Nephron progenitor cell (in vitro differentiated cells): ENCODE data around the gene ZNF691.
"Not testable (repeated sequence)": the region's sequence is repeated elsewhere in the genome, so short reads cannot be mapped to it uniquely, and the experiment has no call there.

Experiments used
- DNase-seq: peaks from one replicate; pipeline ENCODE4 v3.0.0; 2021
- H3K27ac Mint-ChIP-seq: 2 replicates; pipeline ENCODE4 v1.8.0; 2021; ENCODE audit warnings: mild to moderate bottlenecking, moderate library complexity, mixed read lengths
- H3K27me3 Mint-ChIP-seq: 2 replicates; pipeline ENCODE4 v1.8.0; 2021; ENCODE audit warnings: mild to moderate bottlenecking, low read depth, mixed read lengths; ENCODE audit not compliant: poor library complexity
- H3K36me3 Mint-ChIP-seq: 2 replicates; pipeline ENCODE4 v1.8.0; 2021; ENCODE audit warnings: low read depth, mixed read lengths
- H3K4me1 Mint-ChIP-seq: 2 replicates; pipeline ENCODE4 v1.8.0; 2021; ENCODE audit warnings: mixed read lengths
- H3K4me3 Mint-ChIP-seq: 2 replicates; pipeline ENCODE4 v1.8.0; 2021; ENCODE audit warnings: mild to moderate bottlenecking, moderate library complexity, mixed read lengths
- H3K9me3 Mint-ChIP-seq: 2 replicates; pipeline ENCODE4 v1.8.0; 2021; ENCODE audit warnings: mild to moderate bottlenecking, moderate library complexity, mixed read lengths
- CTCF ChIP-seq: fragments of 200-600 bp; sonication (generic); IDR thresholded peaks from 2 replicates; pipeline ENCODE4 v1.5.0; 2021; ENCODE audit warnings: antibody characterized with exemption

Gene ZNF691

GRCh38 chr1:42891465-42892138, 45.2 kb downstream of the ZNF691 start:
- H3K27ac Mint-ChIP-seq: no peak overlapping the region
- peaks cover 22% of the 10 kb centered on the region for H3K9me3 Mint-ChIP-seq
- DNase-seq: no peak
- H3K27me3 Mint-ChIP-seq: peaks cover 17% of the 10 kb centered on the region
- H3K36me3 Mint-ChIP-seq: no peaks in the 10 kb centered on the region
- no peak for TF ChIP-seq CTCF
- no peak overlapping the region for H3K4me3 Mint-ChIP-seq
- H3K4me1 Mint-ChIP-seq: peaks cover 15% of the 10 kb centered on the region

- Mint-ChIP-seq H3K27me3 (peaks cover 13% of the 10 kb centered on the region), H3K4me1 (peaks cover 19% of the 10 kb centered on the region), H3K36me3 (peaks cover 13% of the 10 kb centered on the region), H3K9me3 (peaks cover 53% of the 10 kb centered on the region)
- H3K27ac Mint-ChIP-seq, DNase-seq, H3K4me3 Mint-ChIP-seq: not testable (repeated sequence)
Measured at GRCh38 chr1:42899960-42900359, 53.5 kb downstream of the ZNF691 start.
